Measurements from ENCODE around the gene DTYMK. TPM values are rescaled to one million over a fixed set of nuclear protein-coding genes. Genes with fewer than 3 reads are reported as not detected.
"Not testable (repeated sequence)": the region's sequence is repeated elsewhere in the genome, so short reads cannot be mapped to it uniquely, and the experiment has no call there.

DTYMK gene, protein sequence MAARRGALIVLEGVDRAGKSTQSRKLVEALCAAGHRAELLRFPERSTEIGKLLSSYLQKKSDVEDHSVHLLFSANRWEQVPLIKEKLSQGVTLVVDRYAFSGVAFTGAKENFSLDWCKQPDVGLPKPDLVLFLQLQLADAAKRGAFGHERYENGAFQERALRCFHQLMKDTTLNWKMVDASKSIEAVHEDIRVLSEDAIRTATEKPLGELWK
- 102 and 106 TPM in 2 replicates for total RNA-seq

DNA sequence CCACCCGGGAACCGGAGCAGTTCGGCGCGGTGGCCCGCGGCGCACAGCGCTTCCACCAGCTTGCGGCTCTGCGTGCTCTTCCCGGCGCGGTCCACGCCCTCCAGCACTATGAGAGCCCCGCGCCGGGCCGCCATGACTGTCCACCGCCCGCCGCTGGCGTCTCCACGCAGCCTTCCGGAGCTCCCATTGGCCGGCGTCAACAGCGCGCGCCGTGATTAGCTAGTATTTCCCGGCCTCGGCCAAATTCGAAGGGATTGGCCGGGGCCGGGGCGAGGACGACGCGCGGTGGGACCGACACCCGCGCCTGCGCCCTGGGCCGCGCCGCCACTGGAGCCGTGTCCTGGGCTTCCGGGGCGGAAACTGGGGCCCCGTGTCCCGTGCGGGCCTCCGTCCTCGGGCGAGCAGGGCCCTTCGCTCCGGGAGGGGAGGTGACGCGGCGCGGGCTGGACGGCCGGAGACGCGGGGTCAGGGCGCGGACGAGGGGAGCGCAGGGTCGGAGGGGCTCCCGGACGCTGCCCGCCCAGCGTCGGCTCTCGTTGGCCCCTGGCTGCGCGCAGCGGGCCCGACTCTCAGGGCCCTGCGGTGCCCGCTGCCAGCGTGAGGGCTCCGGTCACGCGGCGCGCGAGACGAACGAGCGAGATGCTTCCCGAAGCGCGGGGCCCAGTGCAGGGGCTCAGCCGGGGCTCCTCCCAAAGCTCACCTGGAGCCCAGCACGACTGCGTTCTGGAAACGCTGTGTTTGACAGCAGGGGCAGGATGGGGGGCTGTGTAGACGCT, at the start of gene DTYMK:
TSS of gene DTYMK (minus strand) at position 166 of the 776 bp plus-strand sequence. CDS start at position 134, 32 bp downstream.
- Mint-ChIP-seq H3K27ac (peak within 1 kb of the TSS; percentile 98), H3K9me3 (no peaks in the 10 kb centered on the region), H3K4me3 (peak within 1 kb of the TSS; percentile 96), H3K27me3 (ENCODE audit: insufficient read depth) (no peaks in the 10 kb centered on the region), H3K36me3 (ENCODE audit: low read depth) (peaks cover 18% of the 10 kb centered on the region), H3K4me1 (ENCODE audit: low read depth) (peaks cover 28% of the 10 kb centered on the region)
- peak; percentile 97 for DNase-seq (ENCODE audit: low spot score)
- intact Hi-C loops (cut with micrococcal nuclease): loop anchor here (1.0 to 5.0 kb wide), 12 partner anchors 14 to 1120 kb away; partner anchors contain the start of genes ATG4B, D2HGDH, FARP2 and HDLBP

DNA sequence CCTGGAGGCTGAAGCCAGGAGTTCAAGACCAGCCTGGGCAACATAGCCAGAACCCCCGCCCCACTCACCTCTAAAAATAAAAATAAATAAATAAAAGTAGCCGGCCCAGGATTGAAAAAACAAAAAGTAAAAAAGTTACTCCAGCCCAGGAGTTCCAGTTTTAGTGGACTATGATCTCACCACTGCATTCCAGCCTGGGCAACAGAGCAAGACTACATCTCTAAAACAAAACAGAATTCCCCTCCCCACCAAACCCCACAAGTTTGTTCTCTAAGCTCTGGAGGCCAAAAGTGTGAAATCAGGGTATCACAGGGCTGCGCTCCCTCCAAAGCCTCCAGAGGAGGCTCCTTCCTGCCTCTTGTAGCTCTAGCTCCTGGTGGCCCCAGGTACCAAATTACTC, 49.5 kb upstream of the DTYMK start:
- no peaks in the 10 kb centered on the region for H3K9me3 Mint-ChIP-seq
- intact Hi-C loops (cut with micrococcal nuclease): no loop called here
- H3K4me3 Mint-ChIP-seq: peak overlapping the region; percentile 82
- H3K36me3 Mint-ChIP-seq (ENCODE audit: low read depth): peaks cover 11% of the 10 kb centered on the region
- H3K27ac Mint-ChIP-seq: no peak overlapping the region
- peaks cover 3% of the 10 kb centered on the region for H3K27me3 Mint-ChIP-seq (ENCODE audit: insufficient read depth)
- peaks cover 37% of the 10 kb centered on the region for H3K4me1 Mint-ChIP-seq (ENCODE audit: low read depth)
- DNase-seq (ENCODE audit: low spot score): no peak

DNA sequence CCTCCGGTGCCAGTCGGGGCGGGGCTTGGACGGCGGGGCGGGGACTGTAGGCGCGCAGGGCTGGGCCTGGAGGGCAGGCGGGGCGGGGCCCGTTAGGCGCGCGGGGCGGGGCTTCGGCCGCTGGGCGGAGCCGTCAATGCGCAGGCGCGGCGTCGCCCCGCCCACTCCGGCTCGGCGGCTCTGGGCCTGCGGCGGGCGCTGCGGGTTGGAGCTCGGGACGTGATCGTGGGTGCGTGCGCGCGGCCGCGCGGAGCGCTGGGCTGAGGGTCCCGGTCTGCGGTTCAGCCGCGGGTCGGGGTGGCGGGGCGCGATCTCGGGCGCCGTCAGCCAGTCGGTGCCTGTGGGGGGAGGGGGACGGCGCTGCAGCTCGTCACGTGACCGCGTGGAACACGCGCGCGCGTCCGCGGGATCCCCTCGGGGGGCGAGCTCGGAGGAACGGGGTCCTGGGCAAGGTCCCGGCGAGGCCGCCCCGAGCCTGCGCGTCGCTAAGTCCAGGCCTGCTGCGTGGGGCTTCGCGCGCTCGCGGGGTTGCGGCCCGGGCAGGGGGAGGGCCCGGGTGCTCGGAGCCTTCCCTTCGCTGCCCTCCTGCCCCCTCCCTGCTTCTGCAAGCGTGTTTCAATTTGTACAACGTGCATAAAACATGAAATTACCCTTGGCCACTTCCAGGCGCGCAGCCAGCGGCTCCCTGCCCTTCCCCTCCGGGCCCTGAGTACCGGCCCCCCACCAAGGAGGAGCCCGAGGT, 48.0 kb upstream of the DTYMK start, which contains the start of gene D2HGDH:
TSS of gene D2HGDH (plus strand) at position 164 of the 742 bp plus-strand sequence. CDS start 595 bp downstream, outside the sequence.
- peaks cover 41% of the 10 kb centered on the region for H3K4me1 Mint-ChIP-seq (ENCODE audit: low read depth)
- peak; percentile 89 for DNase-seq (ENCODE audit: low spot score)

DNA sequence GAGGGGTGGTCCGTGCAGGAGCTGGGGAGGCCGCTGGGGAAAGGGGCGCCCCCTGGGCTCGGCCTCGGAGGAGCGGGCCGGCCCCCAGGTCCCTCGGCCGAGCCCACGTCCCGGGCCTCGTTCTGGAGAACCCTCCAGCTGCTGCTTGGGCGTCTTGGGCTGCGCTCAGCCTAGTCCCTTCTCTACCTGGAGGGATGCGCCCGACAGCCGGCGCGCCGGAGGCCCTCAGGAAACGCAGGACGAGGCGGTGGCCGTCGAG, 47.5 kb upstream of the DTYMK start:
- H3K9me3 Mint-ChIP-seq: no peaks in the 10 kb centered on the region
- H3K27me3 Mint-ChIP-seq (ENCODE audit: insufficient read depth): peaks cover 3% of the 10 kb centered on the region
- no peak overlapping the region for H3K27ac Mint-ChIP-seq
- H3K4me1 Mint-ChIP-seq (ENCODE audit: low read depth): peaks cover 38% of the 10 kb centered on the region
- no peak for DNase-seq (ENCODE audit: low spot score)
- intact Hi-C loops (cut with micrococcal nuclease): loop anchor here (1.0 to 5.0 kb wide), 11 partner anchors 32 to 882 kb away; partner anchors contain the start of genes ATG4B, DTYMK, FARP2 and HDLBP
- peaks cover 11% of the 10 kb centered on the region for H3K36me3 Mint-ChIP-seq (ENCODE audit: low read depth)
- H3K4me3 Mint-ChIP-seq: no peak overlapping the region

More for the DNA sequence above, 48.0 kb upstream of the DTYMK start, which contains the start of gene D2HGDH:
- H3K27ac Mint-ChIP-seq: no peak within 1 kb of the TSS
- no peaks in the 10 kb centered on the region for H3K9me3 Mint-ChIP-seq
- H3K36me3 Mint-ChIP-seq (ENCODE audit: low read depth): peaks cover 11% of the 10 kb centered on the region
- peak within 1 kb of the TSS; percentile 82 for H3K4me3 Mint-ChIP-seq
- intact Hi-C loops (cut with micrococcal nuclease): loop anchor here (1.0 to 5.0 kb wide), 11 partner anchors 32 to 882 kb away; partner anchors contain the start of genes ATG4B, DTYMK, FARP2 and HDLBP
- H3K27me3 Mint-ChIP-seq (ENCODE audit: insufficient read depth): peaks cover 3% of the 10 kb centered on the region

DNA sequence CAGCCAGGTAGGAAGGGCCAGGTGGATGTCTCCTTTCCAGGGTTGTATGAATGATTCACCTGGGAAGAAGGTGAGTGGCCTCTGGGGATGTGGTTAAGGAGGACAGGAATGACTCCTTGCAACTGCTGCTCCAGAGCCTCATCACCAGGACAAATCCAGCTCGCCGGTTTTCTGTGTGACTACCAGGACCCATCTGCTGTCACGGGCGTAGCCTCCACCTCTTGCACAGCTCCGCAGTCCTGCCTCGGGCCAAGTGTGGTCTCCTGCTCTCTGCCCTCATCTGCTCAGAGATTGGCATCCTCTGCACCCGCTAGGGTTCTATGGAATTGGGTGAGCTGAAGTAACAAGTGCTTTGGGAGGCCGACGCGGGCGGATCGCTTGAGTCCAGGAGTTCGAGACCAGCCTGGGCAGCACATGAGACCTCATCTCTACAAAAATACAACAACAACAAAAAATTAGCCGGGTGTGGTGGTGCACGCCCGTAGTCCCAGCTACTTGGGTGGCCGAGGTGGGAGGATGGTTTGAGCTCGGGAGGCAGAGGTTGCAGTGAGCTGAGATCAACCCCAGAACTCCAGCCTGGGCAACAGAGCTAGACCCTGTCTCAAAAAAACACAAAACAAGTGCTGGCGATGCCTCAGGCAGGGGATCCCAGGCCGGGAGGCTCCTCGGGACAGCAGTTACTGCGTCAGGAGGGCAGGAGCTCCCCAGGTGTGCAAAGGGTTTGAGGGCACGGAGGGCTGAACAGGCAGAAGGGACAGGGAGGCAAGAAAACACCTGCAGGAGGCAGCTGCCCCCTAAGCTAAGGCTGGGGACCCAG, 47.0 kb upstream of the DTYMK start:
- intact Hi-C loops (cut with micrococcal nuclease): loop anchor here (1.0 to 5.0 kb wide), 11 partner anchors 31 to 881 kb away; partner anchors contain the start of genes ATG4B, DTYMK, FARP2 and HDLBP
- Mint-ChIP-seq H3K4me1 (ENCODE audit: low read depth) (peaks cover 37% of the 10 kb centered on the region), H3K27me3 (ENCODE audit: insufficient read depth) (peaks cover 3% of the 10 kb centered on the region), H3K9me3 (no peaks in the 10 kb centered on the region), H3K4me3 (peak overlapping the region; percentile 68), H3K27ac (no peak overlapping the region), H3K36me3 (ENCODE audit: low read depth) (peaks cover 10% of the 10 kb centered on the region)
- no peak for DNase-seq (ENCODE audit: low spot score)

DNA sequence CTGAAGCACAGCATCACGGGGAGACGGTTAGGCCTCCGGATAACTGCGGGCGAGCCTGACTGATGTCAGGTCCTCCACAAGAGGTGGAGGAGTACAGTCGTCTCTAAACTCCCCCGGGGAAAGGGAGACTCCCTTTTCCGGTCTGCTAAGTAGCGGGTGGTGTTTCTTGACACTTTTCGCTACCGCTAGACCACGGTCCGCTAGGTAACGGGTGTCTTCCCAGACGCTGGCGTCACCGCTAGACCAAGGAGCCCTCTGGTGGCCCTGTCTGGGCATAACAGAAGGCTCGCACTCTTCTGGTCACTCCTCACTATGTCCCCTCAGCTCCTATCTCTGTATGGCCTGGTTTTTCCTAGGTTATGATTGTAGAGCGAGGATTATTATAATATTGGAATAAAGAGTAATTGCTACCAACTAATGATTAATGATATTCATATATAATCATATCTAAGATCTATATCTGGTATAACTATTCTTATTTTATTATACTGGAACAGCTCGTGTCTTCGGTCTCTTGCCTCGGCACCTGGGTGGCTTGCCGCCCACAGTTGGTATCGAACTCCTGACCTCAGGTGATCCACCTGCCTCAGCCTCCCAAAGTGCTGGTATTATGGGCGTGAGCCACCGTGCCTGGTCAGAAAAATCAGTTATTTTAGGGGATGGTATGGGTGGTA, 46.0 kb upstream of the DTYMK start:
- intact Hi-C loops (cut with micrococcal nuclease): loop anchor here (5.0 kb wide), 2 partner anchors 95 to 880 kb away; partner anchors contain the start of genes ATG4B and THAP4
- not testable (repeated sequence) for H3K36me3 Mint-ChIP-seq (ENCODE audit: low read depth); H3K4me3 Mint-ChIP-seq; H3K9me3 Mint-ChIP-seq; H3K27ac Mint-ChIP-seq; H3K27me3 Mint-ChIP-seq (ENCODE audit: insufficient read depth)
- H3K4me1 Mint-ChIP-seq (ENCODE audit: low read depth): peaks cover 37% of the 10 kb centered on the region
- DNase-seq (ENCODE audit: low spot score): peak; percentile 61

DNA sequence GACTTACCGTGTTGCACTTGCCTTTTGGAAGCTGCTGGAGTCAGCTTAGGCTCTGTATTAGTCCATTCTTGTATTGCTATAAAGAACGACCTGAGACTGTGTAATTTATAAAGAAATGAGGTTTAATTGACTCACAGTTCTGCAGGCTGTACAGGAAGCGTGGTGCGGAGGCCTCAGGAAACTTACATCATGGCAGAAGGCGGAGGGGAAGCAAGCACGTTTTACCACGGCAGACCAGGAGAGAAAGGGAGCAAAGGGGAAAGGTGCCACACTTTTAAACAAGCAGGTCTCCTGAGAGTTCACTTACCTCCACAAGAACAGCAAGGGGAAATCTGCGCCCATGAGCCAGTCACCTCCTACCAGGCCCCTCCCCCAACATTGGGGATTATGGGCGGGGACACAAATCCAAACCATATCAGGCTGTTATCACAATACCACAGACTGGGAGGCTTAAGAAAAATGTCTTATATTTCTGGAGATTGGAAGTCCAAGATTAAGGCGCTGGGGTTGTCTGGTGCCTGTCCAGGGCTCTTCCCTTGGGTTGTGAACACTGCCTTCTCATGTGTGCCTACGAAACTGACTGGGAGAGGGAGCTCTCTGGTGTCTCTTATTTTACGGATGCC, 44.2 kb upstream of the DTYMK start:
- DNase-seq (ENCODE audit: low spot score): no peak
- H3K27ac Mint-ChIP-seq: peak overlapping the region; percentile 81

DNA sequence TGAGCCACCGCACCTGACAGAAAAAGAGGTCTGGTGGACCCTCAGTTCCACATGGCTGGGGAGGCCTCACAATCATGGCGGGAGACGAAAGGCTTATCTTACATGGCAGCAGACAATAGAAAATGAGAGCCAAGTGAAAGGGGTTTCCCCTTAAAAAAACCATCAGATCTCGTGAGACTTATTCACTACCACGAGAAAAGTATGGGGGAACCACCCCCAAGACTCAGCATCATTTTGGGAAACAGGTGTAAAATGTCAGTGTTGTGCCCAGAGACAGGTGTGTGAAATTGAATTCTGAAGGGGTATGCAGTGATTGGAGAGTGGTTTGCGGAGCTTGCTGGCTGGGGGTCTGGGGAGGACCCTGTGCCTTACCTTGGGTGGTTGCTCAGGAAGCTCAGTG, 43.3 kb upstream of the DTYMK start:
- no peaks in the 10 kb centered on the region for H3K36me3 Mint-ChIP-seq (ENCODE audit: low read depth)
- peak overlapping the region; percentile 34 for H3K27ac Mint-ChIP-seq
- intact Hi-C loops (cut with micrococcal nuclease): loop anchor here (5.0 kb wide), 2 partner anchors 93 to 878 kb away; partner anchors contain the start of genes ATG4B and THAP4
- no peaks in the 10 kb centered on the region for H3K27me3 Mint-ChIP-seq (ENCODE audit: insufficient read depth)
- H3K4me1 Mint-ChIP-seq (ENCODE audit: low read depth): peaks cover 32% of the 10 kb centered on the region
- DNase-seq (ENCODE audit: low spot score): no peak
- H3K4me3 Mint-ChIP-seq: no peak overlapping the region
- no peaks in the 10 kb centered on the region for H3K9me3 Mint-ChIP-seq

More for the DNA sequence above, 44.2 kb upstream of the DTYMK start:
- no peaks in the 10 kb centered on the region for H3K36me3 Mint-ChIP-seq (ENCODE audit: low read depth)
- H3K9me3 Mint-ChIP-seq: no peaks in the 10 kb centered on the region
- H3K27me3 Mint-ChIP-seq (ENCODE audit: insufficient read depth): no peaks in the 10 kb centered on the region
- H3K4me1 Mint-ChIP-seq (ENCODE audit: low read depth): peaks cover 32% of the 10 kb centered on the region
- H3K4me3 Mint-ChIP-seq: no peak overlapping the region
- intact Hi-C loops (cut with micrococcal nuclease): loop anchor here (5.0 kb wide), 2 partner anchors 93 to 878 kb away; partner anchors contain the start of genes ATG4B and THAP4

DNA sequence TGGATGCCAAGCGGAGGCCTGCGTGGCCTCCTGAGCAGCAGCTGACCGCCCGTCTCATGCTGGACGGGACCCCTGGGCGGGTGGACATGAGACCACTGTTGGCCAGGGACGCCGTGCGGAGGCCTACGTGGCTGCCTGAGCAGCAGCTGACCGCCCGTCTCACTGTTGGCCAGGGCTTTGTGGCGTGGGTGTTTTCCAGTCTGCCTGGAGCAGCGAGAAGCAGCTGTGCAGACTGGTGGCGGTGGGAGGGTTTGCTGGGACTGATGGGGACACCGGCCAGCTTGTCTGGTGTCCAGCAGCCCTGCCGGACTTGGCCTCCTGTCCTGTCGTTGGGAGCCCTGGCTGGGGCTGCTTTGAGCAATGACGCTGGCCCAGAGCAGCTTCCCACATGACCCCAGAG, 42.0 kb upstream of the DTYMK start:
- H3K27me3 Mint-ChIP-seq (ENCODE audit: insufficient read depth): no peaks in the 10 kb centered on the region
- peaks cover 2% of the 10 kb centered on the region for H3K36me3 Mint-ChIP-seq (ENCODE audit: low read depth)
- no peaks in the 10 kb centered on the region for H3K9me3 Mint-ChIP-seq
- H3K4me1 Mint-ChIP-seq (ENCODE audit: low read depth): peaks cover 32% of the 10 kb centered on the region
- no peak for DNase-seq (ENCODE audit: low spot score)
- no peak overlapping the region for H3K27ac Mint-ChIP-seq
- intact Hi-C loops (cut with micrococcal nuclease): no loop called here
- H3K4me3 Mint-ChIP-seq: no peak overlapping the region

DNA sequence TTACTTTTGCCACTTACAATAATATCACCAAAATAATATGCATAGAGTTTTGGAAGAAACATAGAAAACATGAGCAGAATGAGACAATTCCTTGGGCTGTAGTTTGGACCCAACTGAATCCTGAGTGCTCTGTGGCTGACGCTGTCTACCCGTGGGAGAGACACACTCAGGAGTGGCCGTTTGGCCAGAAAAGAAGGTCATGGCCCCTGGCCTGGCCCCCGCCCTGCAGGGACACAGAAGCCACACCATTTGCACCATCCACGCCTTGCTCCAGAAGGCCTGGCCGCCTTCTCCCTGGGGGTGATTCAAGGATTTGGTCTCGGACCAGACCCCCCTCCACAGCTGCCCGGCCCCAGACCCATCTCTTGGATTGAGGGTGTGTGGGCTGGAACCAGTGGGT, 41.4 kb upstream of the DTYMK start:
- Mint-ChIP-seq H3K27ac (no peak overlapping the region), H3K9me3 (no peaks in the 10 kb centered on the region), H3K4me3 (no peak overlapping the region), H3K36me3 (ENCODE audit: low read depth) (peaks cover 8% of the 10 kb centered on the region), H3K27me3 (ENCODE audit: insufficient read depth) (no peaks in the 10 kb centered on the region), H3K4me1 (ENCODE audit: low read depth) (peaks cover 31% of the 10 kb centered on the region)
- no peak for DNase-seq (ENCODE audit: low spot score)
- intact Hi-C loops (cut with micrococcal nuclease): no loop called here

DNA sequence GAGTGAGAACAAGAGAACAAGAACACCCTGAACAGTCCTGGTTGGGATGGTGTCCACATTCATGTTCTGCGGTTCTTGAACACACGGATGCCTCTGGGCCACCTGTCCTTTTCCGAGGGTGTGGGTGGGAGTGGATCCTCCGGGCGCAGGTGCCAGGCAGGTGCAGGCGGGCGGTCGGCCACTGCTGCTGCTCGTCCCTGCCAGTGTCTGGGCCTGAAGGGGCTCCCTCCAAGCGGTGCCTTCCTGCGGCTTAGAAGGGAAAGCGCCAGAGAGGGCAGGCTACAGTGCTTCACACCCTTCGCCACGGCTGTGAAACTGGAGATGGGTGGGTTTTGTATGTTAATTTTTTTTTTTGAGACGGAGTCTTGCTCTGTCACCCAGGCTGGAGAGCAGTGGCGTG, 39.8 kb upstream of the DTYMK start:
- Mint-ChIP-seq H3K9me3 (peaks cover 4% of the 10 kb centered on the region), H3K36me3 (ENCODE audit: low read depth) (peaks cover 17% of the 10 kb centered on the region), H3K4me3 (no peak overlapping the region), H3K27ac (no peak overlapping the region), H3K27me3 (ENCODE audit: insufficient read depth) (no peaks in the 10 kb centered on the region), H3K4me1 (ENCODE audit: low read depth) (peaks cover 19% of the 10 kb centered on the region)
- intact Hi-C loops (cut with micrococcal nuclease): no loop called here
- DNase-seq (ENCODE audit: low spot score): no peak

Data from activated T-helper 1 cell treated with anti-CD3 and anti-CD28 coated beads, Interleukin-12 subunit alpha, Interleukin-12 subunit beta, Interleukin-2, Interleukin-4 antibody, amounts not matched to agents 30 ng/mL and 10 ng/mL and 1 ng/mL, durations not matched to agents 14 hours and 24 hours and 36 hours (primary cell).